Measurements from ENCODE around the gene ANXA11.

DNA sequence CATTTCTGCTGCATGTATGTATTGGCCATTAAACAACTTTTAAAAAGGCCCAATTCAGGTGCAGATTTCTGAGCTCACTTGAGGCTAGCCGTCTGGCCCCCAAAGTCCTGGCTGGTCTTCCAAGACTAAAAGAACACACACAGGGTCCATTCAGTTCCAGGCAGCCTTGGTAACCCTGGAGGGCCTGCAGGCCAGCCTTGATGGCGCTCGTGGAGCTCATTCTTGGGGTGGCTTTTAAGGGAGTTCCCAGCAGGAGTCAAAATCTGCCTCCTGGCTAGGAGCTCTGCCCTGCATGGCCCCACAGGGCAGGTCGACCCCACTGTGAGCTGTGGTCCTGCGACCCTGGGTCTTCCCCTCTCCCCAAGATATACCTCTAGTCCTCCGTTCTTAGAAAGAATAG, 28.8 kb downstream of the ANXA11 start:
- TF ChIP-seq, protein P1, sequence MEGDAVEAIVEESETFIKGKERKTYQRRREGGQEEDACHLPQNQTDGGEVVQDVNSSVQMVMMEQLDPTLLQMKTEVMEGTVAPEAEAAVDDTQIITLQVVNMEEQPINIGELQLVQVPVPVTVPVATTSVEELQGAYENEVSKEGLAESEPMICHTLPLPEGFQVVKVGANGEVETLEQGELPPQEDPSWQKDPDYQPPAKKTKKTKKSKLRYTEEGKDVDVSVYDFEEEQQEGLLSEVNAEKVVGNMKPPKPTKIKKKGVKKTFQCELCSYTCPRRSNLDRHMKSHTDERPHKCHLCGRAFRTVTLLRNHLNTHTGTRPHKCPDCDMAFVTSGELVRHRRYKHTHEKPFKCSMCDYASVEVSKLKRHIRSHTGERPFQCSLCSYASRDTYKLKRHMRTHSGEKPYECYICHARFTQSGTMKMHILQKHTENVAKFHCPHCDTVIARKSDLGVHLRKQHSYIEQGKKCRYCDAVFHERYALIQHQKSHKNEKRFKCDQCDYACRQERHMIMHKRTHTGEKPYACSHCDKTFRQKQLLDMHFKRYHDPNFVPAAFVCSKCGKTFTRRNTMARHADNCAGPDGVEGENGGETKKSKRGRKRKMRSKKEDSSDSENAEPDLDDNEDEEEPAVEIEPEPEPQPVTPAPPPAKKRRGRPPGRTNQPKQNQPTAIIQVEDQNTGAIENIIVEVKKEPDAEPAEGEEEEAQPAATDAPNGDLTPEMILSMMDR (IDR thresholded peaks at IDR 0.05) = no peak
- no peak for TF ChIP-seq POLR2A (IDR thresholded peaks at IDR 0.05)
